ENCODE results near the gene RAB35.
A peak's percentile ranks its signal among the peaks of the same experiment; 100 is the strongest.

RAB35 gene

DNA sequence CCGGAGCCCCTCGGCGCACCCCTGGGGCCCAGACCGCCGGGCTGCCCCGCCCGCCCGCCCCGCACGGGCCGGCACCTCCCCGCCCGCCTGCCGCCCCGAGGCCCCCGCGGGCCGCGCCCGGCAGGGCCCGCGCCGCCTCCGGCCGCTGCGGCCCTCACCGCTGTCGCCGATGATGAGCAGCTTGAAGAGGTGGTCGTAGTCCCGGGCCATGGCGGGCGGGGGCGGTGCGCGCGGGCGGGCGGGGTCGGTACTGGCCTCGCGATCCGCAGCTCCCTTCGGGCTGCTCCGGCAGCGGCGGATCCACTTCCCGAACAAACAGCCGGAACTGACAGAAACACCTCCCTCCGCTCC is at the start of gene RAB35:
RAB35 (minus strand) TSS at position 313 of the 351 bp plus-strand sequence; CDS start at position 210, 103 bp downstream.
- DNase-seq (ENCODE audit: low read depth), result no peak
- TF ChIP-seq, protein P1, sequence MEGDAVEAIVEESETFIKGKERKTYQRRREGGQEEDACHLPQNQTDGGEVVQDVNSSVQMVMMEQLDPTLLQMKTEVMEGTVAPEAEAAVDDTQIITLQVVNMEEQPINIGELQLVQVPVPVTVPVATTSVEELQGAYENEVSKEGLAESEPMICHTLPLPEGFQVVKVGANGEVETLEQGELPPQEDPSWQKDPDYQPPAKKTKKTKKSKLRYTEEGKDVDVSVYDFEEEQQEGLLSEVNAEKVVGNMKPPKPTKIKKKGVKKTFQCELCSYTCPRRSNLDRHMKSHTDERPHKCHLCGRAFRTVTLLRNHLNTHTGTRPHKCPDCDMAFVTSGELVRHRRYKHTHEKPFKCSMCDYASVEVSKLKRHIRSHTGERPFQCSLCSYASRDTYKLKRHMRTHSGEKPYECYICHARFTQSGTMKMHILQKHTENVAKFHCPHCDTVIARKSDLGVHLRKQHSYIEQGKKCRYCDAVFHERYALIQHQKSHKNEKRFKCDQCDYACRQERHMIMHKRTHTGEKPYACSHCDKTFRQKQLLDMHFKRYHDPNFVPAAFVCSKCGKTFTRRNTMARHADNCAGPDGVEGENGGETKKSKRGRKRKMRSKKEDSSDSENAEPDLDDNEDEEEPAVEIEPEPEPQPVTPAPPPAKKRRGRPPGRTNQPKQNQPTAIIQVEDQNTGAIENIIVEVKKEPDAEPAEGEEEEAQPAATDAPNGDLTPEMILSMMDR (IDR thresholded peaks at IDR 0.05; ENCODE audit: low read length, missing control alignments), result no peak
- H3K4me3 ChIP-seq (replicated peaks; ENCODE audit: low read depth, low read length), result peak within 1 kb of the TSS; percentile 68

DNA sequence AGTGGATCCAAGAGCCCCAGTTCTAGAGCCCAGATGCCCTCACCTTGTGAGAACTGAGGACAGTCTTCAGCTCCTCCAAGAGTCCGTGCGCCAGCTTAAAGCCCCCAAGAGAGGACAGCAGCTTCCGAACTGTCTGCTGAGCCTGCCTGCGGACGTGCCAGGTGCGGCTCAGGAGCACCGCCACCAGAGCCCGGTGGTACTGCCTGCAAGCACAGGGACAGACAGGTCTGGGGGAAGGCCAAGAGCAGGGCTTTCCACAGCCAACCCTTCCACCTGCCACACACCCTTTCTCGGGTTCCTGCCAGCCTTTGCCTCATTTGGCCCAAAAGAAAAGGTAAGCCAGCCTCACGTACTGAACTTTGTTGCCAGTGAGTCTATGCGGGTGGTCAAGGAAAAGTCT is 47.7 kb upstream of the RAB35 start:
- H3K4me3 ChIP-seq (replicated peaks; ENCODE audit: low read depth, low read length), result no peak overlapping the region
- TF ChIP-seq, protein P1 (IDR thresholded peaks at IDR 0.05; ENCODE audit: low read length, missing control alignments), result no peak
- no peak for DNase-seq (ENCODE audit: low read depth)

DNA sequence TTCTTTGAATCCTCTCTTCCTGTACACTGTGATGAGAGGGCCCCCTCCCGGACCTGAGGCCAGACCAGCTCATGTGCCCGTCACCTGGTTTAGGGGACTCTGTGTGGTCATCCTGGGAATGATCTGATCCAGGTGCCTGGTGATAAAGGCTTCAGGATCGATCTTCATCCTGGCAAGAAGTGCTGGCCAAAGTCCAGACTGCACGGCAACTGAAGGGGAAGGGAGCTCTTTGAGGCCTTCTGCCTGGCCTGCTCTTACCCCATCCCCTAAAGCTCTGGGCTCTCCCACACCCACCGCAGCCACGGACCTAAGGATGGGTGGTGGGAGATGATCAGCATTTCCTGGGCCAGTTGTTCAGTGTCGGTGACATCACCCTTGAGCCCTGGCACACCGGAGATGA is 46.2 kb upstream of the RAB35 start:
- TF ChIP-seq, protein P1 (IDR thresholded peaks at IDR 0.05; ENCODE audit: low read length, missing control alignments), result no peak
- H3K4me3 ChIP-seq (replicated peaks; ENCODE audit: low read depth, low read length), result no peak overlapping the region
- no peak for DNase-seq (ENCODE audit: low read depth)

DNA sequence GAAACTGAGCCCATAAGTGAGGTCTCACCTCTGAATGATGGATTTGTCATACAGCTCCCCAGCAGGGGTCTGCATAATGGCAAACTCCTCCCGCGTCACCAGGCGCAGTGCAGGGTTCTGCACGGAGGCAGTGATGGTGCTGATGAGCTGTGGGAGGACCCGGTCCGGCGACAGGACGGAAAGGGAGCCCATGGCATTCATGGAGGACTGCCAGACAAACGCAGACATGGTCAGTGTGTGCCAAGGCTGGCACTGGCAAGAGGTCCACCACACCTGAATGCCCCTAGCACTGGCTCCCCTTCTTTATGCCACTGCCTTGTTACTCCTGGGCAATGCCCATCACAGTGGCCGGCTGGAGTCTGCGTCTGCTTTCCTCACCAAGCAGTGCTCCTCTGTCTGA is 45.3 kb upstream of the RAB35 start:
- H3K4me3 ChIP-seq (replicated peaks; ENCODE audit: low read depth, low read length), result no peak overlapping the region
- TF ChIP-seq, protein P1 (IDR thresholded peaks at IDR 0.05; ENCODE audit: low read length, missing control alignments), result no peak
- no peak for DNase-seq (ENCODE audit: low read depth)

DNA sequence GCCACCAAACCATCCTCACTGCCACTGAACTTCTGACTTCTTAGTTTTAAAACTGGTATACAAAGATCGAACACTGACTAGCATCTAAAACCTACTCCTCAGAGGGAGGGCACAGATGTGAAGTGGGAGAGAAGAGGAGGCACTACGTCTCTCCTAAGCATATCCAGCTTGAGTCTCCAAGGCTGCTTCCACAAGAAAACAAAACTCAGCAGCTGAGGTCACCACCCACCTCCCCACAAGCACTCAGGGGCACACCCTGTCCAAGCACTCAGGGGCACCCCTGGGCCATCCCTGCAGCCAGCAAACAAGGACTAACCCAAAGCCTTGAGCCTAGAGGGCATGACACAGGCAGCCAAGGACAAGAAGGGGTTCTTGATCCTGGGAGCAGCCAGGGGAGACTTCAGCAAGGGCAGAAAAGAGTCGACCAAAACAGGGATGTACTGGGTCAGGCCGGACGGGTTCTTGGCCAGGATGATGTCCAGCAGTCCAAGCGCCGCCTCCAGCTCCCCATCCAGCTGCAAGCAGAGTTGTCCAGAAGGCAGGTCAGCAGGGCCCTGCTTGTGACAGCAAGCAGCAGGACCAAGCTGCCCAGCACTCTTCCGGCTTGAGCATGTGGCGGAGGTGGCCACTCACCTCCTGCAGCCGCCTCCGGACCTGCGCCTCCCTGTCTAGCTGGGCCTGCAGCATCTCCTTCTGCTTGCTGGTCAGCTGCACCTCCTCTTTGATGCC is 43.1 kb upstream of the RAB35 start:
- no peak for DNase-seq (ENCODE audit: low read depth)
- TF ChIP-seq, protein P1 (IDR thresholded peaks at IDR 0.05; ENCODE audit: low read length, missing control alignments), result no peak
- no peak overlapping the region for H3K4me3 ChIP-seq (replicated peaks; ENCODE audit: low read depth, low read length)

DNA sequence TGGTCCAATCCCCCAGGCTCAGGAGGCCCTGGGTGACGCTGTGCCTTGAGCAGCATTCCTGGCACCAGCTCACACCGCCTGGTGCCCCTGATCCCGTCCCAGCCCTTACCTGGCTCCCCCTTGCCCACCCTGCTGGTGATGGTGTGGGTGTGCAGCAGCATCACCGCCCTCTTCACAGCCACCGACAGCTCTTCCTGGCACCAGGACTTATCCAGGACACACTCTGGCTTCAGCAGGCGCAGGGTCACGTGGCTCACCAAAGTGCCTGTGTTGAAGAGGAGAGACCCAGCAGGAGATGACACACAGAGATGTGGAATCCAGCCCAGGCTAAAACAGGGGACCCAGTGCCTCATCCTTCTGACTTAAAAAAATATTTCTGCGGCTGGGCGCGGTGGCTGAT is 41.8 kb upstream of the RAB35 start:
- no peak for DNase-seq (ENCODE audit: low read depth)
- no peak overlapping the region for H3K4me3 ChIP-seq (replicated peaks; ENCODE audit: low read depth, low read length)
- TF ChIP-seq, protein P1 (IDR thresholded peaks at IDR 0.05; ENCODE audit: low read length, missing control alignments), result no peak

DNA sequence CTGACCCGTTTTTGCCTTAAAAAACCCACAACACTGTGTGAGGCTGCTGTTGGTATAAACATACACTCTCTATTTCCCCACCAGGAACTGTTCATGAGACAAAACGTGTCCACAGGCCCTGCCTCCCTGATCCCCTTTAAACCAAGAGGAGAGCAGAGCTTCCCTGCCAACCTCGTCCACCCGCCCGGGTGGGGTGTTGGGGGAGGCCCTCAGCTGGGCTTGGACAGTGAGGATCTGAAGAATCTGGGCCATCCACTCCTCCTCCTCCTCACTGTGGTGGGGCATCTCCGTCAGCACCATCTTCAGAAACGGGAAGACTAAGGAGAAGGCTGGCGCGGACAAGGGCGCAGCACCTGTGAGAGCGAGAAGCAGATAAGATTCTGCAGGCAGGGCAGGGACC is 41.1 kb upstream of the RAB35 start:
- H3K4me3 ChIP-seq (replicated peaks; ENCODE audit: low read depth, low read length), result no peak overlapping the region
- TF ChIP-seq, protein P1 (IDR thresholded peaks at IDR 0.05; ENCODE audit: low read length, missing control alignments), result no peak
- DNase-seq (ENCODE audit: low read depth), result no peak

Measured in fibroblast of pulmonary artery (primary cell).